ENCODE data around the gene KLF7.

Gene KLF7

GRCh38 chr2:207129821-207130220, 35.9 kb downstream of the KLF7 start:
- H3K27me3 ChIP-seq (ENCODE audit: control insufficient read depth in 5 of 5, insufficient read depth in 4 of 5, low read length in 5 of 5) = no peaks in the 10 kb centered on the region
- H3K4me1 ChIP-seq (ENCODE audit: control insufficient read depth in 5 of 5, insufficient read depth in 5 of 5, low read length in 5 of 5) = peaks cover 9 to 42% (median 29%) of the 10 kb centered on the region in 5 donors
- H3K27ac ChIP-seq (ENCODE audit: low read depth, low read length) = peak overlapping the region; percentile 92
- H3K9ac ChIP-seq (ENCODE audit: low read length in 5 of 5) = no peak overlapping the region
- H3K4me3 ChIP-seq (ENCODE audit: low read depth in 1 of 5, low read length in 5 of 5) = no peak overlapping the region
- H3K36me3 ChIP-seq (ENCODE audit: control insufficient read depth in 5 of 5, insufficient read depth in 5 of 5, low read length in 5 of 5) = no peaks in the 10 kb centered on the region
- no peaks in the 10 kb centered on the region for H3K9me3 ChIP-seq (ENCODE audit: control insufficient read depth in 5 of 5, low read length in 5 of 5)

DNA sequence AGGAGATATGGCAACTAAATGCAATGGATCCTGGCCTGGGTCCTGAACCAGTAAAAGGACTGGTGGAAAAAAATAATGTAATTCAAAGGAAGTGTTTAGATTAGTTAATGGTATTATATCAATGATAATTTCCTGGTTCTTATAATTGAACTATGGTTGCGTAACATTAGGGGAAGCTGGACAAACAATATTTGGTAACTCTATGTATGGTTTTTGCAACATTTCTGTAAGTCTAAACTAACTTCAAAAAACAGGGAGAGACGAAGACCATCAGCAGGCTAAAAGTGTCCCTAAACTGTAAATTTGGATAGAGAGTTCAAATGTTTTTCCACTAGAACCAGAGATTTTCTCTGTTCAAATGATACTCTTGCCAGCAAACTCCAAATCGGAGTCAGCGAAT, 36.9 kb downstream of the KLF7 start:
- Histone ChIP-seq H3K4me3 (ENCODE audit: low read depth in 1 of 5, low read length in 5 of 5) (no peak overlapping the region), H3K4me1 (ENCODE audit: control insufficient read depth in 5 of 5, insufficient read depth in 5 of 5, low read length in 5 of 5) (peaks cover 3 to 34% (median 20%) of the 10 kb centered on the region in 5 donors), H3K27ac (ENCODE audit: low read depth, low read length) (no peak overlapping the region), H3K9ac (ENCODE audit: low read length in 5 of 5) (no peak overlapping the region), H3K27me3 (ENCODE audit: control insufficient read depth in 5 of 5, insufficient read depth in 4 of 5, low read length in 5 of 5) (no peaks in the 10 kb centered on the region), H3K36me3 (ENCODE audit: control insufficient read depth in 5 of 5, insufficient read depth in 5 of 5, low read length in 5 of 5) (peaks cover 0 to 6% (median 3%) of the 10 kb centered on the region in 5 donors), H3K9me3 (ENCODE audit: control insufficient read depth in 5 of 5, low read length in 5 of 5) (no peaks in the 10 kb centered on the region)

DNA sequence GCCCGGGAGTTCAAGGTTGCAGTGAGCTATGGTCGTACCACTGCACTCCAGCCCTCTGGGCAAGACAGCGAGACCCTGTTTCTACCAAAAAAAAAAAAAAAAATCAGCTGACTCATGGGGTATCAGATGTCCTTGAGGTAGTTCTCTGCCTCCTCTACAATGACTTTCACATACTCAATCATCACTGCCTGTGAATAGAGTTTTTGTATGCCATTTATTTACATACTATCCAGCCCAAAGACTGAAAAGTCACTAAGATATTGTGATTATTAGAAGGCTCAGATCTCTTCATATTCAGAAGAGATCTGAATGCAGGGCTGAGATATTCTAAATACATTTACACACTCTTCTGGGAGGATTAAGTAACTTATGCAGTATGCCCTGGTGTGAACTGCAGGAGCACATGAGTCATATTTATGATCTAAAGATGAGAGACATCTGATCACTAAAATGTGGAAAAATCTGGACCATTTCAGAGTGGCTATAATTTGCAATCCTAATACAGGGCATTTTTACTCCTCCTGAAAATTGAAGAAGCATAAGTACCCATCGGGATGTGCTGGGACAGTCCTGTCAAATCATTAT, 38.9 kb downstream of the KLF7 start:
- H3K9ac ChIP-seq (ENCODE audit: low read length in 5 of 5) = no peak overlapping the region
- H3K9me3 ChIP-seq (ENCODE audit: control insufficient read depth in 5 of 5, low read length in 5 of 5) = no peaks in the 10 kb centered on the region
- peaks cover 0 to 27% (median 18%) of the 10 kb centered on the region in 5 donors for H3K4me1 ChIP-seq (ENCODE audit: control insufficient read depth in 5 of 5, insufficient read depth in 5 of 5, low read length in 5 of 5)
- no peak overlapping the region for H3K4me3 ChIP-seq (ENCODE audit: low read depth in 1 of 5, low read length in 5 of 5)
- peaks cover 4 to 26% (median 16%) of the 10 kb centered on the region in 5 donors for H3K36me3 ChIP-seq (ENCODE audit: control insufficient read depth in 5 of 5, insufficient read depth in 5 of 5, low read length in 5 of 5)
- H3K27ac ChIP-seq (ENCODE audit: low read depth, low read length) = no peak overlapping the region
- no peaks in the 10 kb centered on the region for H3K27me3 ChIP-seq (ENCODE audit: control insufficient read depth in 5 of 5, insufficient read depth in 4 of 5, low read length in 5 of 5)

DNA sequence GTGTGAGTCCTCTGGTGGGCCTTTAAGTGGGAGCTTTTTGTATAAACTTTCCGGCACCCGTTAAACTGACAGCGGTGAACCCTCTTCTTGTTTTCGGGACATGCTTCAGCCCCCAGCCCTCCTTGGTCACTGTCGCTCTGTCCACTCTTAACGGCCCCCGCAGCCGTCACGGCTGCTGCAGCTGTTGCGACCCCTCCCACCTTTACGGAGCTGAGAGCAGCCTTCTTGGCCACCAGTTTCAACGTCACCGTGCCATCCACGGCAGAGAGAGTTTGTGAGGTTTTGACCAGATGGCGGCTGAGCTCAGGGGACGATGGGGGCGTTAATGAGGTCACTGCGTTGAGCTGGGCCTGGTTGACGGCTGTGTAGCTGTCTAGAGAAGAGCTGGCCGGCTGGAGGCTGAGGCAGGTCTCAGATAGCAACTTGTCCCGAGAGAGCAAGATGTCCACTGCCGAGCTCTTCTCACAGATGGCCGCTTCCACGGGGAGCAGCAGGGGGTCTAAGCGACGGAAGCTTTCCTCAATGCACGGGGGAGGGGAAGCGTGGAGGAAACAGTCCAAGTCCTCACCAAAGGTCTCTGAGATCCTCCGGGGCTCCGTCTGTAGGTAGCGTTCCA, 41.9 kb downstream of the KLF7 start:
- H3K9ac ChIP-seq (ENCODE audit: low read length in 5 of 5) = no peak overlapping the region
- no peaks in the 10 kb centered on the region for H3K9me3 ChIP-seq (ENCODE audit: control insufficient read depth in 5 of 5, low read length in 5 of 5)
- no peaks in the 10 kb centered on the region for H3K27me3 ChIP-seq (ENCODE audit: control insufficient read depth in 5 of 5, insufficient read depth in 4 of 5, low read length in 5 of 5)
- no peak overlapping the region for H3K4me3 ChIP-seq (ENCODE audit: low read depth in 1 of 5, low read length in 5 of 5)
- H3K27ac ChIP-seq (ENCODE audit: low read depth, low read length) = no peak overlapping the region
- H3K36me3 ChIP-seq (ENCODE audit: control insufficient read depth in 5 of 5, insufficient read depth in 5 of 5, low read length in 5 of 5) = peaks cover 4 to 30% (median 17%) of the 10 kb centered on the region in 5 donors
- H3K4me1 ChIP-seq (ENCODE audit: control insufficient read depth in 5 of 5, insufficient read depth in 5 of 5, low read length in 5 of 5) = peaks cover 0 to 26% (median 17%) of the 10 kb centered on the region in 5 donors

- Histone ChIP-seq H3K27me3 (ENCODE audit: control insufficient read depth in 5 of 5, insufficient read depth in 4 of 5, low read length in 5 of 5) (no peaks in the 10 kb centered on the region), H3K27ac (ENCODE audit: low read depth, low read length) (no peak overlapping the region), H3K36me3 (ENCODE audit: control insufficient read depth in 5 of 5, insufficient read depth in 5 of 5, low read length in 5 of 5) (peaks cover 4 to 30% (median 17%) of the 10 kb centered on the region in 5 donors), H3K4me1 (ENCODE audit: control insufficient read depth in 5 of 5, insufficient read depth in 5 of 5, low read length in 5 of 5) (peaks cover 0 to 26% (median 14%) of the 10 kb centered on the region in 5 donors), H3K9ac (ENCODE audit: low read length in 5 of 5) (no peak overlapping the region), H3K4me3 (ENCODE audit: low read depth in 1 of 5, low read length in 5 of 5) (no peak overlapping the region), H3K9me3 (ENCODE audit: control insufficient read depth in 5 of 5, low read length in 5 of 5) (no peaks in the 10 kb centered on the region)
These were observed 42.4 kb downstream of the KLF7 start for GRCh38 chr2:207123335-207123744.

DNA sequence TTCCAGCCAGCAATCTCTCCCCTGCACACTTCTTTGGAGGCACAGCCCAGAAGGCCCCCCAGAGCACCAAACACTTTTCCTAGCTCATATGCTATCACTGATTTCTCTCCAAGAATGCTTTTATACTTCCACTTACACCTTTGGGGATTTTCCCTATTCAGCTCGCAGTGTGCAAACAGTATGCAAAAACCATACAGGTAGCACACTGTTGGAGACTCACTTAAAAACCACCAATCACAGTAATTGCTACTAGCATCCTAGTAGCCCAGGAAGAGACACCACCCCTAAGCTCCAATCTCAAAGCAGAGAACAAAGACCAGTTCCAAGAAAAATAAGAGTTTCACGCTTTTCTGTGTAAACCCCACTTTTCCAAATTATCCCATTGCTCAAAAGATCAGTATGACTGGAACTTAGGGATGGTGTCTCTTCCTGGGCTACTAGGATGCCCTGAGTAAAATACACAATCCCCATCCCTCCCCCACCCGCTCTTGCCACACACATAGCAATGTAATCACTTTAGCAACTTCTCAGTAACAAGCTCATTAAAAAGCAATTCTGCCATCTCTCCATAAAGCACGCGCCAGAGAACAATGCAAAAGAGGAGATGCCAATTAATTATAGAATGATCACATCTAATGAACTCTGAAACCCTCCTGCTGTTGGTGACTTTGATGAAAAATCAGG, 43.0 kb downstream of the KLF7 start:
- Histone ChIP-seq H3K4me3 (ENCODE audit: low read depth in 1 of 5, low read length in 5 of 5) (no peak overlapping the region), H3K27me3 (ENCODE audit: control insufficient read depth in 5 of 5, insufficient read depth in 4 of 5, low read length in 5 of 5) (no peaks in the 10 kb centered on the region), H3K9ac (ENCODE audit: low read length in 5 of 5) (no peak overlapping the region), H3K4me1 (ENCODE audit: control insufficient read depth in 5 of 5, insufficient read depth in 5 of 5, low read length in 5 of 5) (peaks cover 0 to 26% (median 14%) of the 10 kb centered on the region in 5 donors), H3K36me3 (ENCODE audit: control insufficient read depth in 5 of 5, insufficient read depth in 5 of 5, low read length in 5 of 5) (peaks cover 4 to 30% (median 17%) of the 10 kb centered on the region in 5 donors), H3K27ac (ENCODE audit: low read depth, low read length) (no peak overlapping the region), H3K9me3 (ENCODE audit: control insufficient read depth in 5 of 5, low read length in 5 of 5) (no peaks in the 10 kb centered on the region)

- Histone ChIP-seq H3K4me1 (ENCODE audit: control insufficient read depth in 5 of 5, insufficient read depth in 5 of 5, low read length in 5 of 5) (peaks cover 0 to 26% (median 13%) of the 10 kb centered on the region in 5 donors), H3K27ac (ENCODE audit: low read depth, low read length) (no peak overlapping the region), H3K9me3 (ENCODE audit: control insufficient read depth in 5 of 5, low read length in 5 of 5) (no peaks in the 10 kb centered on the region), H3K27me3 (ENCODE audit: control insufficient read depth in 5 of 5, insufficient read depth in 4 of 5, low read length in 5 of 5) (no peaks in the 10 kb centered on the region), H3K9ac (ENCODE audit: low read length in 5 of 5) (no peak overlapping the region), H3K4me3 (ENCODE audit: low read depth in 1 of 5, low read length in 5 of 5) (no peak overlapping the region), H3K36me3 (ENCODE audit: control insufficient read depth in 5 of 5, insufficient read depth in 5 of 5, low read length in 5 of 5) (peaks cover 4 to 30% (median 17%) of the 10 kb centered on the region in 5 donors)
These were observed 44.0 kb downstream of the KLF7 start for GRCh38 chr2:207121784-207122183.

DNA sequence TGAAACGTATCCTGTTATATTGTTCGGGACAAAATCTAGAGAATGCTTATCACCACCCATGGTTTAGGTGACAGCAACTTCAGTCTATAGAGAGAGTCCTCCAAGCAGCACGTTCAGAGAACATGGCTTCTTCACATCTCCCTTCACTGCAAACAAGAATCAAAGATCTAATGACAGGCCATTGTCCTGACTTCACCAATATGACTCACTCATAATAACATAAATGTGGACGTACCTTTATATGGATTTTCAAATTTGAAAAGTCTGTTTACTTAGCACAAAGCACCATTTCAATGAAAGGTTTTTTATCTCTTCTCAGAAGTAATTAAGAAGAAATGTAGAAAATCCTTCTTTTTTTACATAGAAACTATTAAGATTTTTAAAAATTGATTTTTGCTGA, 46.7 kb downstream of the KLF7 start:
- Histone ChIP-seq H3K4me3 (ENCODE audit: low read depth in 1 of 5, low read length in 5 of 5) (no peak overlapping the region), H3K27me3 (ENCODE audit: control insufficient read depth in 5 of 5, insufficient read depth in 4 of 5, low read length in 5 of 5) (no peaks in the 10 kb centered on the region), H3K9ac (ENCODE audit: low read length in 5 of 5) (no peak overlapping the region), H3K27ac (ENCODE audit: low read depth, low read length) (no peak overlapping the region), H3K9me3 (ENCODE audit: control insufficient read depth in 5 of 5, low read length in 5 of 5) (no peaks in the 10 kb centered on the region), H3K36me3 (ENCODE audit: control insufficient read depth in 5 of 5, insufficient read depth in 5 of 5, low read length in 5 of 5) (peaks cover 4 to 26% (median 14%) of the 10 kb centered on the region in 5 donors), H3K4me1 (ENCODE audit: control insufficient read depth in 5 of 5, insufficient read depth in 5 of 5, low read length in 5 of 5) (peaks cover 0 to 30% (median 14%) of the 10 kb centered on the region in 5 donors)

DNA sequence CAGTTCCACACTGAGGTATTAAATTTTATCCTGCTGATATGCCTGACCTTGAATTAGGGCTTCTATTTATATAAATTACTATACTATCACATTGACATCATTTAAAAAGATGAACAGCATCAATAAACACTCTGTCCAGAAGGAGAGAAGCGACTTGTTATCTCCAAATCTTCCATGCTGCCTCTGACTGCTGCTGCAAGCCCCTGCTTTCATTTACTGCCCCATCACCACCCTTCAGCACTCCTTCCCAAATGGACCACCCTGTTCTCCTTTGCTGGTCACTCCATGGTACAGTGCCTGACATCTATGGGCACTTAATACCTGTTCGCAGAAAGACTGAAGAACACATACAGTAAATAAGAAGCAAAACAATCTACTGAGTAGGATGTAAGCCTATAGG, 48.1 kb downstream of the KLF7 start:
- H3K4me1 ChIP-seq (ENCODE audit: control insufficient read depth in 5 of 5, insufficient read depth in 5 of 5, low read length in 5 of 5) = peaks cover 0 to 24% (median 14%) of the 10 kb centered on the region in 5 donors
- H3K27ac ChIP-seq (ENCODE audit: low read depth, low read length) = no peak overlapping the region
- H3K9ac ChIP-seq (ENCODE audit: low read length in 5 of 5) = no peak overlapping the region
- no peak overlapping the region for H3K4me3 ChIP-seq (ENCODE audit: low read depth in 1 of 5, low read length in 5 of 5)
- H3K9me3 ChIP-seq (ENCODE audit: control insufficient read depth in 5 of 5, low read length in 5 of 5) = no peaks in the 10 kb centered on the region
- H3K27me3 ChIP-seq (ENCODE audit: control insufficient read depth in 5 of 5, insufficient read depth in 4 of 5, low read length in 5 of 5) = no peaks in the 10 kb centered on the region
- H3K36me3 ChIP-seq (ENCODE audit: control insufficient read depth in 5 of 5, insufficient read depth in 5 of 5, low read length in 5 of 5) = peaks cover 0 to 12% (median 4%) of the 10 kb centered on the region in 5 donors

DNA sequence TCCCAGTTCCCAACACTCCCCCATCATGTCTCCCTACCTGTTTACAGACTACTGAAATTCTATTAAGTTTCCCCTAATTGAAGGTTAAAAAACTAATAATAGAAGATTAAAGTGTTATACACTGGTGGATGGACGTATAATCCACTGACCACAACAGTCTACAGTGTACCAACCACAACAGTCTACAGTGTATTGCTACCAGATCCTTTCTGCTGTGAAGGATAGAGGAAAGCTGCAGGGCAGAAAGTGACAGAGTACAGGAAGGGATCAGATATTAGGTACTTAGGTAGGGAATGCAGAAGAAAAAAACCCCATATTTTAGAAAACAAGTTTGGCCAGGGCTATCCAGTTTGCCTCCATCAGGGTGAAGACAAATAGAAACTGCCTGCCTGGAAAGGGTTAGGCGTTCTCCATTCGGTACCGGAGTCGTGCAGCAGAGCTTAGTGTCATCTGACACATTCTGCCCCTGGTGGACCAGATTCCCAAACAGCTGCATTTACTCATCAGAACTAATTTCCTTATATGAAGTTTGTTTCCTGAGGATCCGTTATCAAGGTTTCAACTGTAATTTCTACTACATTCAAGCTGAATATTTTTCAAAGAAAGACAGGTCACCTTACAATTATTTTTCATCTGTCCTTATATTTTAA, 49.9 kb downstream of the KLF7 start:
- Histone ChIP-seq H3K9me3 (ENCODE audit: control insufficient read depth in 5 of 5, low read length in 5 of 5) (no peaks in the 10 kb centered on the region), H3K27ac (ENCODE audit: low read depth, low read length) (no peak overlapping the region), H3K27me3 (ENCODE audit: control insufficient read depth in 5 of 5, insufficient read depth in 4 of 5, low read length in 5 of 5) (no peaks in the 10 kb centered on the region), H3K9ac (ENCODE audit: low read length in 5 of 5) (no peak overlapping the region), H3K4me1 (ENCODE audit: control insufficient read depth in 5 of 5, insufficient read depth in 5 of 5, low read length in 5 of 5) (peaks cover 0 to 9% (median 6%) of the 10 kb centered on the region in 5 donors), H3K4me3 (ENCODE audit: low read depth in 1 of 5, low read length in 5 of 5) (no peak overlapping the region), H3K36me3 (ENCODE audit: control insufficient read depth in 5 of 5, insufficient read depth in 5 of 5, low read length in 5 of 5) (peaks cover 0 to 9% (median 2%) of the 10 kb centered on the region in 5 donors)

Data from subcutaneous abdominal adipose tissue (tissue), 5 donors.